Stimulated activated naive CD4-positive, alpha-beta T cell (primary cell): Measurements from ENCODE around the gene HOTAIR.
A peak's percentile ranks its signal among the peaks of the same experiment; 100 is the strongest.

Source experiments
- DNase-seq, 6 experiments: peaks; one replicate each; lab custom pipeline; 2025; lab: John Stamatoyannopoulos, UW

The HOTAIR gene

GRCh38 chr12:54011665-54012532 is 37.1 kb upstream of the HOTAIR start:
- no peak for DNase-seq

- DNase-seq, result no peak
These were observed 36.4 kb upstream of the HOTAIR start for GRCh38 chr12:54010972-54011664.

GRCh38 chr12:54010053-54010971 is 35.6 kb upstream of the HOTAIR start:
- DNase-seq, result no peak

- DNase-seq, result peak in 3 of 6 experiments; percentile 27 to 39 (median 35)
These were observed 34.7 kb upstream of the HOTAIR start for GRCh38 chr12:54009171-54010052.

- DNase-seq, result no peak
These were observed 33.5 kb upstream of the HOTAIR start for GRCh38 chr12:54008260-54008552.

- DNase-seq, result peak in 1 of 6 experiments; percentile 14
These were observed 32.9 kb upstream of the HOTAIR start for GRCh38 chr12:54007538-54008259.

- no peak for DNase-seq
These were observed 31.9 kb upstream of the HOTAIR start for GRCh38 chr12:54006559-54007220.

GRCh38 chr12:54005853-54006558 is 31.3 kb upstream of the HOTAIR start:
- peak; percentile 59 to 90 (median 78) for DNase-seq

GRCh38 chr12:54005531-54005852 is 30.7 kb upstream of the HOTAIR start:
- DNase-seq, result no peak

- no peak for DNase-seq
These were observed 30.2 kb upstream of the HOTAIR start for GRCh38 chr12:54004841-54005530.

- no peak for DNase-seq
These were observed 29.5 kb upstream of the HOTAIR start for GRCh38 chr12:54004063-54004840.

GRCh38 chr12:54003625-54004024 is 28.9 kb upstream of the HOTAIR start:
- no peak for DNase-seq

- DNase-seq, result no peak
These were observed 28.2 kb upstream of the HOTAIR start for GRCh38 chr12:54002915-54003389.

GRCh38 chr12:54002278-54002914 is 27.6 kb upstream of the HOTAIR start:
- no peak for DNase-seq

GRCh38 chr12:54001283-54002187 is 26.8 kb upstream of the HOTAIR start:
- DNase-seq, result no peak
